Measurements from ENCODE around the gene ABHD6. TPM values are rescaled to one million over a fixed set of nuclear protein-coding genes. Genes with fewer than 3 reads are reported as not detected.

Gene ABHD6
- total RNA-seq, 4 donors from 2014 or later = 19.2 to 31.0 (median 21.5) TPM

DNA sequence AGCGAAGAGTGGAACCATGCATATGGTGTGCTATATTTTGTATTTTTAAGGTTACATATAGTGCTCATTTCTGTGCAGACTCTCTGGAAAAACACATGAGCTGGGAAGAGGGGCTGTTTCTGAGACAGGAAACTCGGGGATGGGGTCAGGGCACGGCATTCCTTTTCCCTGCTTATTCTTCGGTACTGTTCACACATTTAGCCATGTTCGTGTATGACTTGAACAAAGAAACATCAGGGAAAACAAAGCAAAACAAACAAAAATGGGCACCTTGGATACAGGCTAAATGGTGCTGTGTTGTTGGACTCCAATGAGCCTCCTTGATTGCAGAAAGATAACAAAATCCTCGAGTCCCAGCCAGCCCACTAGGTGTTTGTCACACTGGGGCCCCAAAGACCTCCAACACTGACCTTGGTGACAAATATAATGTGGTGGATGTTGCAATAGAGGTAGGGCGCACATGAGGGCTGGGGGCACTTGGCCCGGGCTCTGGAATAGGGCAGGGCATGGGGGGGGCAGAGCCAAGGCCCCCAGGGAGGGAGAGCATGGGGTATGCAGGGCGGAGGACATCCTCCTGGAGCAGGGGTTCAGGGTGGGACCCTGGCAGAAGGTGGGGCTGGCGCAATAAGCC is 46.1 kb upstream of the ABHD6 start:
- no peak for DNase-seq (ENCODE audit: low spot score)
- TF ChIP-seq, protein P1, sequence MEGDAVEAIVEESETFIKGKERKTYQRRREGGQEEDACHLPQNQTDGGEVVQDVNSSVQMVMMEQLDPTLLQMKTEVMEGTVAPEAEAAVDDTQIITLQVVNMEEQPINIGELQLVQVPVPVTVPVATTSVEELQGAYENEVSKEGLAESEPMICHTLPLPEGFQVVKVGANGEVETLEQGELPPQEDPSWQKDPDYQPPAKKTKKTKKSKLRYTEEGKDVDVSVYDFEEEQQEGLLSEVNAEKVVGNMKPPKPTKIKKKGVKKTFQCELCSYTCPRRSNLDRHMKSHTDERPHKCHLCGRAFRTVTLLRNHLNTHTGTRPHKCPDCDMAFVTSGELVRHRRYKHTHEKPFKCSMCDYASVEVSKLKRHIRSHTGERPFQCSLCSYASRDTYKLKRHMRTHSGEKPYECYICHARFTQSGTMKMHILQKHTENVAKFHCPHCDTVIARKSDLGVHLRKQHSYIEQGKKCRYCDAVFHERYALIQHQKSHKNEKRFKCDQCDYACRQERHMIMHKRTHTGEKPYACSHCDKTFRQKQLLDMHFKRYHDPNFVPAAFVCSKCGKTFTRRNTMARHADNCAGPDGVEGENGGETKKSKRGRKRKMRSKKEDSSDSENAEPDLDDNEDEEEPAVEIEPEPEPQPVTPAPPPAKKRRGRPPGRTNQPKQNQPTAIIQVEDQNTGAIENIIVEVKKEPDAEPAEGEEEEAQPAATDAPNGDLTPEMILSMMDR (IDR thresholded peaks at IDR 0.05) = no peak
- no peak for ATAC-seq (ENCODE audit: low FRiP score)

DNA sequence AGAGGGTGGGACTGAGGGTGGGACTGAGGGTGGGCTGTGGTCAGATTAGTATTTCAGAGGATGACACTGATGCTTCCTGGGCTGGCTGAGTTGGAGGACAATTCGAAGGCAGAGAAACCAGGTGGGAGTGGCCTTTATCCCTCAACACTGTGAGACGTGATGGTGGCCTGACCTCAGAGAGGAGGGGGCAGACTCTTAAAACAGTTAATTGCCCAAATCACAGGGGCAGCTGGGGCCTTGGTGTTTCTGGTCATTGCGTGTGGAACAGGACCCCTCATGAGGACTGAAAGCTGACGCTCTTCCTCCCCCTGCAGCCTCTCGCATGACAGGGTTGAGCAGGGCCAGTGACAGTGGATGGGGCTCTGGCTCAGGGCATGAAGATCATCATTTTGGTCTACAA is 45.5 kb upstream of the ABHD6 start:
- DNase-seq (ENCODE audit: low spot score) = no peak
- no peak for ATAC-seq (ENCODE audit: low FRiP score)
- TF ChIP-seq, protein P1 (IDR thresholded peaks at IDR 0.05) = no peak

DNA sequence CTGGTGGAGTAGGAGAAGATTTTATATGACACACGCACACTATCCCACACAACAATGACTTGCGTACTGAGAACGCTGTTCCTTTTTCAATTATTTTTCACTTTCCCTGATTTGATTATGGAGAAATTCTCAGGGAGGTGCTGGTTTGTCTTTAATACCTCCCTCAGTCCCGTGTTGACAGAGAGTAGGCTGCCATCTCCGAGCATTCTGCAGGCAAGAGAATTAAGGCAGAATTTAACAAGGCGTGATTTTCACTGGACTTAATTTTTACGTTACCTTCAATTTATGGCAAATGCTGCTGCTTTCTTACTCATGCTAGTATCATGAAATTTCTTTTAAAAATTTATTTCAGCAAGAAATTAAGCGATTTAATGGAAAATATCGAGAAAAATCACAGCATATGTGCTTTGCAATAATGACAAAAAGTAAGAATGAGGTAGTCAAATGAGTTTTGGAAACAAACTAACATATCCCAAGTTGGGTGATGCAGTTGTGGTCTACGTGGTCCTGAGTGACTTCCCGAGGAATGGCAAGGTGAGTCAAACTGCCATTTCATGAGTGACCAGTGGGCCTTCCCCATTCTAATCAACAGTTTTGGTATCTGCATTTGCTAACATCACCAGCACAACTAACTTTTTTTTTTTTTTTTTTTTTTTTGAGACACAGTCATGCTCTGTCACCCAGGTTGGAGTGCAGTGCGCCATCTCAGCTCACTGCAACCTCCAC is 43.7 kb upstream of the ABHD6 start:
- DNase-seq (ENCODE audit: low spot score) (no peak), ATAC-seq (ENCODE audit: low FRiP score) (no peak)
- TF ChIP-seq, protein P1 (IDR thresholded peaks at IDR 0.05) = no peak

DNA sequence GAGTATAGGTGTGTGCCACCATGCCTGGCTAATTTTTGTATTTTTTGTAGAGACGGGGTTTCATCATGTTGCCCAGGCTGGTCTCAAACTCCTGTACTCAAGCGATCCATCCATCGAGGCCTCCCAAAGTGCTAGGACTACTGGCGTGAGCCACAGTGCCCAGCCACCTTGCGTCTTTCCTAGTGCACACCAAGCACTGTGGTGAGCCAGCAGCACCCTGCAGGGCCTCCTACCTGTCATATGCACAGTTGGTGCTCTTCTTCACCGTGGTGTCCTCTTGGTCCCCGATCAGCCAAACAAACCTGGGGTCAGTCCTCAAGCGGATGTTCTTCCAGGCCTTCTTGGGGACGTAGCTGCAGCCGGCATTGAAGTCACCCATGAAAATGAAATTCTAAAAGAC is 40.0 kb upstream of the ABHD6 start:
- TF ChIP-seq, protein P1 (IDR thresholded peaks at IDR 0.05) = no peak
- DNase-seq (ENCODE audit: low spot score) = no peak
- no peak for ATAC-seq (ENCODE audit: low FRiP score)

DNA sequence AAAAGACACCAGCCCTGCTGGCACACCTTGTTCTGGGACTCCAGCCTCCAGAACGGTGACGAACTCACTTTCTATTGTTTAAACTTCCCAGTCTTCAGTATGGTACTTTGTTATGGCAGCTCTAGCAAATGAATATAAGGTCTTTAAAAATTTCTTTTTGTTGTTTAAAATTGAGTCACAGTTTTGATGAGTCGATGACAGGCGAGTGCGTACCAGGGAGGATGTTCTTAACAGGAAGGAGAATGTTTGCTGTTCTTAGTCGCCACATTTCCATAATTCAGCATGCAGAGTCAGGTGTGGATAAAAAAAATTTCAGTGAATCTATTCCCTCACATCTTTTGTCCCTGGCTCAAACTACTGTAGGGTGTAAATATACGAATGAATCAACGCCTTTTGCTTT is 39.2 kb upstream of the ABHD6 start:
- ATAC-seq (ENCODE audit: low FRiP score) = no peak
- DNase-seq (ENCODE audit: low spot score) = no peak
- TF ChIP-seq, protein P1 (IDR thresholded peaks at IDR 0.05) = no peak

DNA sequence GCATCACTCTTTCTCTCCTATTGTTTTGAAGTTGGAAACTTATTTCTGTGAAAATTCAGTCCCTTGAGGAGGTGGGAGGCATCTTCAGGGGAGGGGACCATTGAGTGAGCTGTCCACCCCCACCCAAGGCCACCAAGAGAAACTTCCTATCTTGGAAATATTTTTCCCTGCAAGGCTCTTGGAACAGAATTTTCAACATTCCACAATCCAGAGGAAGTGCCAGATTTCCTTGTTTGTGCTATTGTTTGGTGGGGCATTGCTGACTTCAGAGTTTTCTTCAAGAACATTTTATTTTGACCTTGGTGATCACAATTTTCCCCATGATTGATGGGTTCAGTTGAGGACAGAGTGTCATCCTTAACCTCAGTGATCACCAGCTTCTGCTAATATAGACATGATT is 38.8 kb upstream of the ABHD6 start:
- TF ChIP-seq, protein P1 (IDR thresholded peaks at IDR 0.05) = no peak
- ATAC-seq (ENCODE audit: low FRiP score) (no peak), DNase-seq (ENCODE audit: low spot score) (no peak)

Data from omental fat pad (tissue), 4 donors.